MM.1S (cell line): ENCODE results near the gene CAPN9.

Experiments
- DNase-seq: peaks from one replicate; pipeline ENCODE4 v3.0.0-alpha.2; 2015
- H2AFZ ChIP-seq: fragments of 300-600 bp; sonication (generic); 2 replicates; pipeline ENCODE4 v1.6.0; 2016; ENCODE audit warnings: antibody characterized with exemption, low read length
- H3F3A ChIP-seq: fragments of 300-600 bp; sonication (generic); 2 replicates; pipeline ENCODE4 v1.6.1; 2016; ENCODE audit warnings: mild to moderate bottlenecking, antibody characterized with exemption, low read length, moderate library complexity, mixed read lengths; ENCODE audit not compliant: insufficient read depth
- H3K27ac ChIP-seq: fragments of 300-600 bp; sonication (generic); 2 replicates; pipeline ENCODE4 v1.5.1; 2016; ENCODE audit warnings: mild to moderate bottlenecking, low read length
- H3K27me3 ChIP-seq: fragments of 300-600 bp; sonication (generic); replicated peaks from 2 replicates; pipeline ENCODE4 v1.6.0; 2016; ENCODE audit warnings: low read length; ENCODE audit not compliant: insufficient read depth
- H3K36me3 ChIP-seq: fragments of 300-600 bp; sonication (generic); replicated peaks from 2 replicates; pipeline ENCODE4 v1.6.1; 2016; ENCODE audit warnings: mild to moderate bottlenecking, low read length, mixed read lengths; ENCODE audit not compliant: insufficient read depth
- H3K4me1 ChIP-seq: fragments of 300-600 bp; sonication (generic); 2 replicates; pipeline ENCODE4 v1.6.1; 2016; ENCODE audit warnings: low read length, mixed read lengths
- H3K4me2 ChIP-seq: fragments of 300-600 bp; sonication (generic); 2 replicates; pipeline ENCODE4 v1.6.0; 2016; ENCODE audit warnings: low read depth, low read length
- H3K4me3 ChIP-seq: fragments of 300-600 bp; sonication (generic); 2 replicates; pipeline ENCODE4 v1.5.1; 2016; ENCODE audit warnings: low read length, mixed read lengths
- H3K79me2 ChIP-seq: fragments of 300-600 bp; sonication (generic); 2 replicates; pipeline ENCODE4 v1.6.1; 2016; ENCODE audit warnings: mixed run types, low read length, mixed read lengths
- H3K9ac ChIP-seq: fragments of 300-600 bp; sonication (generic); 2 replicates; pipeline ENCODE4 v1.6.1; 2016; ENCODE audit warnings: low read length, mixed read lengths
- H3K9me2 ChIP-seq: fragments of 300-600 bp; sonication (generic); replicated peaks from 2 replicates; pipeline ENCODE4 v1.6.1; 2016; ENCODE audit warnings: mild to moderate bottlenecking, low read length, mixed read lengths; ENCODE audit not compliant: insufficient read depth
- H3K9me3 ChIP-seq: fragments of 300-600 bp; sonication (generic); replicated peaks from 2 replicates; pipeline ENCODE4 v1.6.1; 2016; ENCODE audit warnings: mild to moderate bottlenecking, low read length, mixed read lengths; ENCODE audit not compliant: insufficient read depth
- H4K20me1 ChIP-seq: fragments of 300-600 bp; sonication (generic); 2 replicates; pipeline ENCODE4 v1.6.1; 2016; ENCODE audit warnings: mild to moderate bottlenecking, low read length, moderate library complexity, mixed read lengths; ENCODE audit not compliant: insufficient read depth
- CTCF ChIP-seq: fragments of 300-600 bp; sonication (generic); IDR thresholded peaks from 2 replicates; pipeline ENCODE4 v1.5.1; 2016; ENCODE audit warnings: antibody characterized with exemption, low read length, mixed read lengths
- EZH2 ChIP-seq: fragments of 300-600 bp; sonication (generic); optimal IDR thresholded peaks from 2 replicates; pipeline ENCODE3; 2017; ENCODE audit warnings: low read depth, mild to moderate bottlenecking, antibody characterized with exemption, low read length, mixed read lengths
- EZH2phosphoT487 ChIP-seq: fragments of 300-600 bp; sonication (generic); IDR thresholded peaks from 2 replicates; pipeline ENCODE4 v1.6.1; 2018; ENCODE audit warnings: antibody characterized with exemption, low read length

CAPN9 gene

DNA sequence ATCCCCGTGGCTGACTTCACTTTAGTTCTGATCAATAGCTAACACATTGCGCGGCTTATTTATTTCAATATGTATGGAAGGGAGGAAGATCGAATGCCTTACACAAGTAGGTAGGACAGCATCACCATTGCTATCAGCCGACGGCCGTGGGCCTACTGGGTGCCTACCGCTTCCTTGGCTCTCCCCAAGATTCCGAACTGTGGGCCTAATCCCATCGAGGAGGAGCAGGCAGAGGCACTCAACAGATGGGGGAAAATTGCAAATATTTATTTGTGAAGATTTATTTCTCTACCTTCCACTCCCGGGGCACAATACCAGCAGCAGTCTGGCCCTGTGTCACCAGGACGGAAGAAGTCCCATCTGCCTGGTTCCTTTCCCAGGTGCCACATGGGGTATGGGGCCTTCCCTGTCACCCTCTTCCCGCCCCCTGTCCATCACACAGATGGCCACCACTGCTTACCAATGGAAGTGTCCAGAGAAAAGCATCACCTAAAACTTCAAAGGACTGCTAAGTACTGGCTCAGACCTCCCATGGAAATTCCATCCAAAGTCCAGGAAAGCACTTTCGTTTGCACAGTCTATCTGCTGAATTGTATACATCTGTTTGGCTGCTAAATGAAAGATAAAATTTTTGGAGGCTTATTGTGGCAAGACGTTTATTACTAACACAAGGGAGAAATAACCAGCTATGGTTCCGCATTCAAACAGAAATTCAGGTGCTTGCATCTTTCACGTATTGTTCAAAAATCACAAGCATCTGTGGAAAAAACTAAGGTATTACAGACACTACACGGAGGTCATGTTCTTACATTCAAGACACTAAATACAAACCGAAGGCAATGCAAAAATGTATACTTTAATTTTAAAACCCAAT, 45.1 kb upstream of the CAPN9 start:
- TF ChIP-seq EZH2phosphoT487: no peak
- TF ChIP-seq EZH2: no peak
- no peak for TF ChIP-seq CTCF
- no peak overlapping the region for H3K9ac ChIP-seq
- H3K9me2 ChIP-seq: no peaks in the 10 kb centered on the region
- H3K4me2 ChIP-seq: no peak overlapping the region
- H3K27ac ChIP-seq: no peak overlapping the region
- no peaks in the 10 kb centered on the region for H3K9me3 ChIP-seq
- no peaks in the 10 kb centered on the region for H3F3A ChIP-seq
- no peak overlapping the region for H2AFZ ChIP-seq
- no peaks in the 10 kb centered on the region for H3K79me2 ChIP-seq
- no peaks in the 10 kb centered on the region for H3K36me3 ChIP-seq
- no peaks in the 10 kb centered on the region for H4K20me1 ChIP-seq
- no peak overlapping the region for H3K4me3 ChIP-seq
- H3K27me3 ChIP-seq: no peaks in the 10 kb centered on the region
- no peaks in the 10 kb centered on the region for H3K4me1 ChIP-seq
- DNase-seq: no peak

DNA sequence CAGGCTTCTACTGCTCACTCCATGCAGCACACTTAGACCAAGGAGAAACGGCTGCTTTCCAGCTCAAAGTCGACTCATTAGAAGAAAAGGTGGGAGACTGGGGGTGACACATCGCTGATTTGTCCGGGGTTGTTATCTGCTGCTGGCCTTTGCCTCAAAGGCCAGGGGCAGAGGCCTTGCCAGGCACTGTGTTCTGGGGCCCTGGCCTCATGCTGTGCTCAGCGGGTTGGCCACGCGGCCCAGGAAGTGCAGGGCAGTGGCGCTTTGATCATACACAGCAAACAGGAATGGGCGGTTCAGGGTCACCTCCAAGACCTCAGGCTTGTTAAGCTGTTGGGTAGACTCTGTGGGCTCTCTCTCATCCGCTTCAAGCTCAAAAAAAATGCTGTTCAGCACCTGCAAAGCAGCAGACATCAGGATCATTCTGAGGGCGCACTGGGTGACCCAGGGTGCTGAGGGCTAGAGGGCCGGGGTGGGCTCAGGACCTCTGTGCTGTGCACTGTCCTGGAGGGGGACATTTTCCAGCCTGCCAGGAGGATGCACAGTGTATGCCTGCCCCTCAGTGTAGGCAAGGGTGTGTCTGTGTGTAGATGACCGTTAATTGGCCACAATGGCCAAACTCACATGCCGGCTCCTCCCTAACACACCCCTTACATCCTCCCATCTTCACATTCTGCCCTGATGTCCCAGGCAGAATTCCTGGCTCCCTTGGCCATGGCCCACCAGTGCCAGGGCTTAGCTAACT, 44.1 kb upstream of the CAPN9 start:
- H3K9me3 ChIP-seq: no peaks in the 10 kb centered on the region
- no peaks in the 10 kb centered on the region for H3F3A ChIP-seq
- no peak overlapping the region for H3K27ac ChIP-seq
- no peak overlapping the region for H3K9ac ChIP-seq
- no peak overlapping the region for H3K4me3 ChIP-seq
- no peak overlapping the region for H3K4me2 ChIP-seq
- no peaks in the 10 kb centered on the region for H4K20me1 ChIP-seq
- TF ChIP-seq EZH2 (no peak), CTCF (no peak), EZH2phosphoT487 (no peak)
- no peaks in the 10 kb centered on the region for H3K36me3 ChIP-seq
- H3K4me1 ChIP-seq: no peaks in the 10 kb centered on the region
- no peaks in the 10 kb centered on the region for H3K79me2 ChIP-seq
- no peak overlapping the region for H2AFZ ChIP-seq
- H3K27me3 ChIP-seq: no peaks in the 10 kb centered on the region
- H3K9me2 ChIP-seq: no peaks in the 10 kb centered on the region
- DNase-seq: no peak

- H3K36me3 ChIP-seq: no peaks in the 10 kb centered on the region
- DNase-seq: no peak
- H3K4me1 ChIP-seq: no peaks in the 10 kb centered on the region
- no peaks in the 10 kb centered on the region for H3F3A ChIP-seq
- H3K27ac ChIP-seq: no peak overlapping the region
- no peak overlapping the region for H3K9ac ChIP-seq
- no peaks in the 10 kb centered on the region for H3K79me2 ChIP-seq
- H3K4me2 ChIP-seq: no peak overlapping the region
- no peaks in the 10 kb centered on the region for H3K27me3 ChIP-seq
- no peaks in the 10 kb centered on the region for H4K20me1 ChIP-seq
- H3K4me3 ChIP-seq: no peak overlapping the region
- H3K9me3 ChIP-seq: no peaks in the 10 kb centered on the region
- no peak overlapping the region for H2AFZ ChIP-seq
- TF ChIP-seq CTCF: no peak
- TF ChIP-seq EZH2: no peak
- TF ChIP-seq EZH2phosphoT487: no peak
- no peaks in the 10 kb centered on the region for H3K9me2 ChIP-seq
Observed at GRCh38 chr1:230703679-230704385, 43.4 kb upstream of the CAPN9 start.
